PFSK-1 (cell line): ENCODE data around the gene TTC13.

Experiments
- FOXP2 ChIP-seq: optimal IDR thresholded peaks from 2 replicates; pipeline ENCODE3; 2011; ENCODE audit warnings: borderline replicate concordance, control low read depth, inconsistent platforms; ENCODE audit not compliant: insufficient read depth; ENCODE audit errors: extremely low read length, extremely low read depth
- POLR2AphosphoS5 ChIP-seq: IDR thresholded peaks from 2 replicates; pipeline ENCODE4 v1.6.1; 2012; ENCODE audit warnings: low read depth, mild to moderate bottlenecking, control low read depth, low read length, moderate library complexity
- REST ChIP-seq, 2 experiments: IDR thresholded peaks; 2 replicates each; pipeline versions ENCODE4 v1.6.1 to v1.8.0; 2011 to 2012; ENCODE audit warnings: low read depth in 2 of 2, low read length in 2 of 2, control low read depth in 1 of 2, inconsistent platforms in 1 of 2, mild to moderate bottlenecking in 1 of 2, moderate library complexity in 1 of 2; ENCODE audit not compliant: insufficient read depth in 1 of 2
- SIN3A ChIP-seq: IDR thresholded peaks from 2 replicates; pipeline ENCODE4 v1.6.1; 2012; ENCODE audit warnings: mild to moderate bottlenecking, low read length, moderate library complexity, borderline replicate concordance; ENCODE audit not compliant: insufficient read depth
- TAF1 ChIP-seq: IDR thresholded peaks from 2 replicates; pipeline ENCODE4 v1.6.1; 2012; ENCODE audit warnings: low read length, control low read depth, borderline replicate concordance; ENCODE audit not compliant: insufficient read depth

The TTC13 gene

GRCh38 chr1:230877924-230878590 is 100.6 kb downstream of the TTC13 start:
- TF ChIP-seq REST (IDR thresholded peaks at IDR 0.05; ENCODE audit: insufficient read depth in 1 of 2, low read depth in 2 of 2, low read length in 2 of 2) (no peak), FOXP2 (no peak), SIN3A (no peak), POLR2AphosphoS5 (no peak), TAF1 (no peak)

GRCh38 chr1:230877146-230877923 is 101.3 kb downstream of the TTC13 start:
- TF ChIP-seq SIN3A (no peak), REST (IDR thresholded peaks at IDR 0.05; ENCODE audit: insufficient read depth in 1 of 2, low read depth in 2 of 2, low read length in 2 of 2) (no peak), FOXP2 (no peak), TAF1 (no peak), POLR2AphosphoS5 (no peak)

GRCh38 chr1:230876660-230877059 is 102.0 kb downstream of the TTC13 start:
- TF ChIP-seq POLR2AphosphoS5 (no peak), FOXP2 (no peak), REST (IDR thresholded peaks at IDR 0.05; ENCODE audit: insufficient read depth in 1 of 2, low read depth in 2 of 2, low read length in 2 of 2) (no peak), TAF1 (no peak), SIN3A (no peak)

- TF ChIP-seq SIN3A (no peak), TAF1 (no peak), POLR2AphosphoS5 (no peak), FOXP2 (no peak), REST (IDR thresholded peaks at IDR 0.05; ENCODE audit: insufficient read depth in 1 of 2, low read depth in 2 of 2, low read length in 2 of 2) (no peak)
Measured at GRCh38 chr1:230875370-230875769, 103.3 kb downstream of the TTC13 start.
